ENCODE results near the gene PLB1. TPM values are rescaled to one million over a fixed set of nuclear protein-coding genes. Genes with fewer than 3 reads are reported as not detected.
A peak's percentile ranks its signal among the peaks of the same experiment; 100 is the strongest.

The PLB1 gene
- total RNA-seq, 2 donors from 2014 or later: 19.2 to 29.6 TPM

DNA sequence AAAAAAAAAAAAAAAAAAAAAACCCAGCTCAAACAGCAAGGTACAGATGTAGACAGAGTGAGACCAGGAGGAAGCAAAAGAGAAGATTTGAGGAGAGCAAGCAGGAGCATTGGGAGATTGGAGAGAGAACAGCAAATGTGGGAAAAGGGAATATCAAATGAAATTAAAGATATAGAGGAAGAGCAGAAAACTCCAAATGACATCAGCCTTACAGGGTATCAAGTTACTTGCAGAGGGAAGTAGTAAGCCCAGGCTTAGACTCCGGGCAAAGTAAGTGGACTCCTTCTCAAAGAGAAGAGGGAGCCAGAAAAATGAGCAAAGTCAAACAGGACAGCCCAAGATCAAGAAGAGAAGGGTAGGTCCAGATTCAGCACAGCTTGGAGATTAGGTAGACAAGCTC, 162.5 kb downstream of the PLB1 start:
- H3K27ac ChIP-seq: no peak overlapping the region
- ATAC-seq (ENCODE audit: insufficient number of reproducible peaks, low FRiP score, low read depth): no peak

DNA sequence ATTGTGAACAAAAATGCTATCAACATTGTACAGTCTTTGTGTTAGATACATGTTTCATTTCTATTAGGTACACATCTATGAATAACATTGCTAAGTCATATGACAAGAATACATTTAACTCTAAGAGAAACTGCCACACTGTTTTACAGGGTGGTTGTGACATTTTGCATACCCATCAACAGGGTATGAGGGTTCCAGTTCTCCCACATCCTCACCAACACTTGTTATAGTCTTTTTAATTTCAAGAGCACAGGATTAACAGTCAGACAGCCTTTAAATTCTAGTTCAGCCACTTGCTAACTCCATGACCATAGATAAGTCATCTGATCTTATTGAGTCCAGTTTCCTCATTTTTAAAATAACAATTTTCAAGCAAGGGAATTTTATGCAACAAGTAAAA, 163.3 kb downstream of the PLB1 start:
- peaks cover 26 to 72% of the 10 kb centered on the region in 2 donors for H3K4me1 ChIP-seq (ENCODE audit: control insufficient read depth in 1 of 2, low read depth in 2 of 2)
- H3K27ac ChIP-seq: peak overlapping the region in 1 of 2 donors; percentile 6
- no peaks in the 10 kb centered on the region for H3K27me3 ChIP-seq (replicated peaks; ENCODE audit: insufficient read depth)
- no peak for DNase-seq (ENCODE audit: low spot score)
- H3K4me3 ChIP-seq: no peak overlapping the region
- no peak for ATAC-seq (ENCODE audit: insufficient number of reproducible peaks, low FRiP score, low read depth)
- TF ChIP-seq, protein P1, sequence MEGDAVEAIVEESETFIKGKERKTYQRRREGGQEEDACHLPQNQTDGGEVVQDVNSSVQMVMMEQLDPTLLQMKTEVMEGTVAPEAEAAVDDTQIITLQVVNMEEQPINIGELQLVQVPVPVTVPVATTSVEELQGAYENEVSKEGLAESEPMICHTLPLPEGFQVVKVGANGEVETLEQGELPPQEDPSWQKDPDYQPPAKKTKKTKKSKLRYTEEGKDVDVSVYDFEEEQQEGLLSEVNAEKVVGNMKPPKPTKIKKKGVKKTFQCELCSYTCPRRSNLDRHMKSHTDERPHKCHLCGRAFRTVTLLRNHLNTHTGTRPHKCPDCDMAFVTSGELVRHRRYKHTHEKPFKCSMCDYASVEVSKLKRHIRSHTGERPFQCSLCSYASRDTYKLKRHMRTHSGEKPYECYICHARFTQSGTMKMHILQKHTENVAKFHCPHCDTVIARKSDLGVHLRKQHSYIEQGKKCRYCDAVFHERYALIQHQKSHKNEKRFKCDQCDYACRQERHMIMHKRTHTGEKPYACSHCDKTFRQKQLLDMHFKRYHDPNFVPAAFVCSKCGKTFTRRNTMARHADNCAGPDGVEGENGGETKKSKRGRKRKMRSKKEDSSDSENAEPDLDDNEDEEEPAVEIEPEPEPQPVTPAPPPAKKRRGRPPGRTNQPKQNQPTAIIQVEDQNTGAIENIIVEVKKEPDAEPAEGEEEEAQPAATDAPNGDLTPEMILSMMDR (IDR thresholded peaks at IDR 0.05): no peak
- no peaks in the 10 kb centered on the region for H3K36me3 ChIP-seq
- H3K9me3 ChIP-seq: no peaks in the 10 kb centered on the region

More for the DNA sequence above, 162.5 kb downstream of the PLB1 start:
- Histone ChIP-seq H3K4me1 (ENCODE audit: control insufficient read depth in 1 of 2, low read depth in 2 of 2) (peaks cover 21 to 72% of the 10 kb centered on the region in 2 donors), H3K27me3 (replicated peaks; ENCODE audit: insufficient read depth) (no peaks in the 10 kb centered on the region), H3K36me3 (no peaks in the 10 kb centered on the region), H3K4me3 (no peak overlapping the region), H3K9me3 (no peaks in the 10 kb centered on the region)
- no peak for DNase-seq (ENCODE audit: low spot score)
- TF ChIP-seq, protein P1 (IDR thresholded peaks at IDR 0.05): no peak

DNA sequence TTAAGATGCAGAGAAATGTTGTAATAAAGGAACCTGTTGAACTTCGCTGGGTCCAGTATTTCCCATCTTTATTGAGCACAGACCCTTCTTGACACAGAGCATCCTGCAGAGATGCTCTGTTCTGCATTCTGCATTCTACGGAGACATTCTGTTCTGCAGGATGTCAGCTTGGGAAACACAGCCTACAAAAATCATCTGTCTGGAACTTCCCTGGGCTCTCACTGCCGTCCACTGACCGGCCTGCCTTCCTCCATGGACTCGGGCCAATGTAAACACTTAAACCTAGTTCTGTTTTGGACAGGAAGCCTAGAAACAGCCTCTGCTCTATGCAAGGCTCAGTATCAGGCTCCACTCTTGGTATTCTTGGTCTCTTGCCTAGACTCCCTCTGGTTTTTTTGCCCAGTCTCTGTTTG, 165.7 kb downstream of the PLB1 start:
- peak; percentile 50 for ATAC-seq (ENCODE audit: insufficient number of reproducible peaks, low FRiP score, low read depth)
- Histone ChIP-seq H3K4me1 (ENCODE audit: control insufficient read depth in 1 of 2, low read depth in 2 of 2) (peaks cover 27 to 77% of the 10 kb centered on the region in 2 donors), H3K27ac (peak overlapping the region; percentile 94 to 96), H3K4me3 (no peak overlapping the region), H3K36me3 (no peaks in the 10 kb centered on the region), H3K9me3 (no peaks in the 10 kb centered on the region), H3K27me3 (replicated peaks; ENCODE audit: insufficient read depth) (no peaks in the 10 kb centered on the region)
- DNase-seq (ENCODE audit: low spot score): no peak
- TF ChIP-seq, protein P1 (IDR thresholded peaks at IDR 0.05): no peak

DNA sequence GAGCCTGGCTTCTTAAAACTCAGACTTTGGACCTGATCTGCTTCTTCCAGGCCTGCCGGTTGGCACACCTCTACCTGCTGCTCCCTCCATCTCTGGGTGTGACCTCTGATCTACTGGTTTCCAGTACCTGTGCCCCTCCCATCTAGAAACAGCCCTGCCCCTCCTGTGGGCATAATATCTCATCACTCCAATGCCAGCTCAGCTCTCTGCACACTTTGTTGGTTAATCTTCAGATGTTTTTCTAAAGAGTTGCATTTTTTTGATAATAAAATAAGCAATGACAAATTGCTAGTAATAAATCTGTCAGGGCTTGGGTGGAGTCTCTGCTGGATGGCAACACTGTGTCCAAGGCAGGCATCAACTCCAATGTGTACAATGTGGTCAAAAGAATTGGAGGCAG, 166.2 kb downstream of the PLB1 start:
- DNase-seq (ENCODE audit: low spot score) (no peak), ATAC-seq (ENCODE audit: insufficient number of reproducible peaks, low FRiP score, low read depth) (no peak)
- TF ChIP-seq, protein P1 (IDR thresholded peaks at IDR 0.05): no peak
- H3K36me3 ChIP-seq: no peaks in the 10 kb centered on the region
- peak overlapping the region; percentile 94 to 96 for H3K27ac ChIP-seq
- H3K4me1 ChIP-seq (ENCODE audit: control insufficient read depth in 1 of 2, low read depth in 2 of 2): peaks cover 27 to 82% of the 10 kb centered on the region in 2 donors
- no peaks in the 10 kb centered on the region for H3K27me3 ChIP-seq (replicated peaks; ENCODE audit: insufficient read depth)
- H3K4me3 ChIP-seq: peak overlapping the region; percentile 50
- no peaks in the 10 kb centered on the region for H3K9me3 ChIP-seq

DNA sequence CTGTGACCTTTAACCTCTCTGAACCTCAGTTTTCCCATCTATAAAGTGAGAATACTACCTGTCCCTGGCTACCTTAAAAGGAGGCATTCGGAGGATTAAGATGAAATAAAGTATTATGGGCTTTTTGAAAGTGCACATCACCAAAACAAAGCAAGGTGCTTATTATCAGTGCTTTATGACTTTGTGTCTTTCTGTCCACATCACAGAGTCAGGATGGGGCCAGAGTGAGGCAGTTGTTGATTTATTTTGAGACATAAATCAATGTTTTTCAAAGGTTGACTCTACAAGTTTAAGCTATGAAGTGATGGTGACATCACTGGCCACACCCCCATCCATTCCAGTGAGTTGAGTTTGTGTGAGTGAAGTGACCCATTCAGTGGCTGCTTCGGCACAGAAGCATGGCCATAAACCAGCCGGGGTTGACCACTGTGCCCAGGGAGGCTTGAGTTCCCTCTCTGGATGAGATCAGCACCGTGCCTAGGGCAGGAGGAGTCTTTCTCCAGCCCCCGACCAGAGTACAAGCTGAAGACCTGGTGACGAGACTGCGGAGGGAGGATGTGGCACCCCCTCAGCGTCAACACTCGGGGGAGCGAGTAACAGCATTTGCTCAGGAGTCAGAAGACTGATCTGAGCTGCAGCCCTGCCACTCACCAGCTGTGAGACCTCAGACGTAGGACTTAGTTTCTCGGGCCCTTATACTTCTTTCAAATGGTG, 166.8 kb downstream of the PLB1 start:
- no peaks in the 10 kb centered on the region for H3K27me3 ChIP-seq (replicated peaks; ENCODE audit: insufficient read depth)
- H3K4me3 ChIP-seq: peak overlapping the region; percentile 50
- H3K36me3 ChIP-seq: no peaks in the 10 kb centered on the region
- peak; percentile 59 for ATAC-seq (ENCODE audit: insufficient number of reproducible peaks, low FRiP score, low read depth)
- TF ChIP-seq, protein P1 (IDR thresholded peaks at IDR 0.05): no peak
- H3K4me1 ChIP-seq (ENCODE audit: control insufficient read depth in 1 of 2, low read depth in 2 of 2): peaks cover 27 to 85% of the 10 kb centered on the region in 2 donors
- DNase-seq (ENCODE audit: low spot score): peak; percentile 87
- H3K9me3 ChIP-seq: no peaks in the 10 kb centered on the region
- H3K27ac ChIP-seq: peak overlapping the region; percentile 94 to 96

All from thoracic aorta (tissue), 2 donors.